GM06990 (cell line): Measurements from ENCODE around the gene PRKAR2A.

Experiments used
- DNase-seq: peaks from one replicate; pipeline ENCODE4 v3.0.0-alpha.2; 2011; ENCODE audit not compliant: insufficient read length; ENCODE audit errors: extremely low read depth
- H3K27me3 ChIP-seq: replicated peaks from 2 replicates; pipeline ENCODE4 v1.6.0; 2011; ENCODE audit warnings: low read length; ENCODE audit not compliant: control insufficient read depth, insufficient read depth
- H3K36me3 ChIP-seq: 2 replicates; pipeline ENCODE4 v1.5.1; 2011; ENCODE audit warnings: low read length; ENCODE audit not compliant: control insufficient read depth, insufficient read depth
- H3K4me3 ChIP-seq: replicated peaks from 2 replicates; pipeline ENCODE4 v1.5.1; 2011; ENCODE audit warnings: low read depth, mild to moderate bottlenecking, control low read depth, low read length
- CTCF ChIP-seq: IDR thresholded peaks from 2 replicates; pipeline ENCODE4 v1.5.1; 2011; ENCODE audit warnings: low read length, control low read depth, mild to moderate bottlenecking, inconsistent platforms; ENCODE audit not compliant: insufficient read depth, poor library complexity, severe bottlenecking

The PRKAR2A gene

GRCh38 chr3:48881006-48881405 is 33.3 kb upstream of the PRKAR2A start:
- Histone ChIP-seq H3K4me3 (no peak overlapping the region), H3K27me3 (no peaks in the 10 kb centered on the region), H3K36me3 (peaks cover 1% of the 10 kb centered on the region; the same call in 1 of the 2 replicates)
- no peak for TF ChIP-seq CTCF
- DNase-seq = no peak

- TF ChIP-seq CTCF = no peak
- Histone ChIP-seq H3K27me3 (no peaks in the 10 kb centered on the region), H3K36me3 (peaks cover 1% of the 10 kb centered on the region; the same call in 1 of the 2 replicates), H3K4me3 (no peak overlapping the region)
- no peak for DNase-seq
These were observed 32.3 kb upstream of the PRKAR2A start for GRCh38 chr3:48879994-48880377.

- no peaks in the 10 kb centered on the region for H3K27me3 ChIP-seq
- no peak overlapping the region for H3K4me3 ChIP-seq
- TF ChIP-seq CTCF = no peak
- H3K36me3 ChIP-seq = peaks cover 1% of the 10 kb centered on the region; the same call in 1 of the 2 replicates
- DNase-seq = no peak
These were observed 31.8 kb upstream of the PRKAR2A start for GRCh38 chr3:48879307-48879993.

- Histone ChIP-seq H3K36me3 (peaks cover 1% of the 10 kb centered on the region; the same call in 1 of the 2 replicates), H3K27me3 (no peaks in the 10 kb centered on the region), H3K4me3 (no peak overlapping the region)
- no peak for DNase-seq
- TF ChIP-seq CTCF = no peak
These were observed 30.0 kb upstream of the PRKAR2A start for GRCh38 chr3:48877671-48878070.

GRCh38 chr3:48863122-48863521 is 15.4 kb upstream of the PRKAR2A start:
- Histone ChIP-seq H3K27me3 (no peaks in the 10 kb centered on the region), H3K4me3 (no peak overlapping the region), H3K36me3 (peaks cover 4% of the 10 kb centered on the region)
- TF ChIP-seq CTCF = no peak
- DNase-seq = no peak

- Histone ChIP-seq H3K4me3 (no peak overlapping the region), H3K27me3 (no peaks in the 10 kb centered on the region), H3K36me3 (peaks cover 5% of the 10 kb centered on the region)
- no peak for DNase-seq
- no peak for TF ChIP-seq CTCF
These were observed 11.5 kb upstream of the PRKAR2A start for GRCh38 chr3:48859206-48859605.
